ENCODE results near the gene CLEC16A.

DNA sequence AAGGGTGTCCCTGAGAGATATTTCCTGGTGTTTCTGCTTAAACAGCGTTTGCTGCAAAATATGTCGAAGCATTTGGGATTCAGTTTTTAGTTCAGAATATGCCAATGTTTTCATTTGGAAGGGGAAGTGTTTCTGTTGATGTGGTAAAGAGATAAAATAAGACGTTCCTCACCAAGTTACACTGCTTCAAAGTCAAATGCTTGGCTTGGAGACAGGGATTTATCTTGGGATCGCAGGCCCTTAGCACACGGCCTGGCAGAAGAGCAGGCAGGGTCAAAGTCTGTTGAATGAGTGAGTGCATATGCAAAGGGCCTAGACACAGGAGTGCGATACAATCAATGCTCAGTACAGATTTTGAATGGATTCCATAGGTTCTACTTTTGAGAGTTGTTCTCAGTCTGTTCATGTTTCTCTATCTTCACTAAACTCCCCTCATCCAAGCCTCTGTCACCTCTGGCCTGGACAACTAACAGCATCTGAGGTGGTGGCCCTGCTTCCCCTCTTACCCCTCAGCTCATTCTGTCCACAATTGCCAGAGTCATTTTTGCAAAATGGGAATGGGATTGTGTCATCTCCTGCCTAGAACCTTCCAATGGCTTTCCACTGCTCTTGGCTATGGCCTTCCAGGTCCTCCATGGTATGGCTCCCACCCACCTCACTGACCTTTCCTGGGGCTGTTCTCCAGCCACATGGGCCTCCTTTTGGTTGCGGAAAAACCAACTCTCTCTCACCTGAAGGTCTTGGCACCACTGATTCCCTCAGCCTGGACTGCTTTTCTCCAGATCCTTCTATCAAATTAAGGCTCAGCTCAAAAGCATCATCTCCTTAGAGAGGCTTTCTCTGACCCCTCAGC, 5.3 kb upstream of the CLEC16A start:
- TF ChIP-seq, protein P1, sequence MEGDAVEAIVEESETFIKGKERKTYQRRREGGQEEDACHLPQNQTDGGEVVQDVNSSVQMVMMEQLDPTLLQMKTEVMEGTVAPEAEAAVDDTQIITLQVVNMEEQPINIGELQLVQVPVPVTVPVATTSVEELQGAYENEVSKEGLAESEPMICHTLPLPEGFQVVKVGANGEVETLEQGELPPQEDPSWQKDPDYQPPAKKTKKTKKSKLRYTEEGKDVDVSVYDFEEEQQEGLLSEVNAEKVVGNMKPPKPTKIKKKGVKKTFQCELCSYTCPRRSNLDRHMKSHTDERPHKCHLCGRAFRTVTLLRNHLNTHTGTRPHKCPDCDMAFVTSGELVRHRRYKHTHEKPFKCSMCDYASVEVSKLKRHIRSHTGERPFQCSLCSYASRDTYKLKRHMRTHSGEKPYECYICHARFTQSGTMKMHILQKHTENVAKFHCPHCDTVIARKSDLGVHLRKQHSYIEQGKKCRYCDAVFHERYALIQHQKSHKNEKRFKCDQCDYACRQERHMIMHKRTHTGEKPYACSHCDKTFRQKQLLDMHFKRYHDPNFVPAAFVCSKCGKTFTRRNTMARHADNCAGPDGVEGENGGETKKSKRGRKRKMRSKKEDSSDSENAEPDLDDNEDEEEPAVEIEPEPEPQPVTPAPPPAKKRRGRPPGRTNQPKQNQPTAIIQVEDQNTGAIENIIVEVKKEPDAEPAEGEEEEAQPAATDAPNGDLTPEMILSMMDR (IDR thresholded peaks at IDR 0.05; ENCODE audit: borderline replicate concordance, extremely low read depth, low read length, poor library complexity, severe bottlenecking), result no peak
- TF ChIP-seq EZH2 (IDR thresholded peaks at IDR 0.05; ENCODE audit: borderline replicate concordance, low read depth, low read length, severe bottlenecking), result no peak
